ENCODE results near the gene NOTCH4. TPM values are rescaled to one million over a fixed set of nuclear protein-coding genes. Genes with fewer than 3 reads are reported as not detected.
A peak's percentile ranks its signal among the peaks of the same experiment; 100 is the strongest.

NOTCH4 gene
- total and polyA plus RNA-seq, 9 of the 15 experiments (the other 6 are each of a cell fraction or from before 2014, with no cell fraction given) = 0.24 to 4.3 (median 1.7) TPM

GRCh38 chr6:32153564-32154513, 70.0 kb downstream of the NOTCH4 start, which contains the start of gene PPT2 (continued):
- TF ChIP-seq UBTF (IDR thresholded peaks at IDR 0.05; ENCODE audit: borderline replicate concordance in 1 of 2, low read depth in 2 of 2, low read length in 2 of 2) (peak in 1 of 2 experiments; percentile 19; a peak in 1 of 4 replicates), FIP1L1 (IDR thresholded peaks at IDR 0.05; ENCODE audit: low read depth, low read length, poor library complexity, severe bottlenecking) (no peak), ZNF507 (tag; conservative IDR thresholded peaks at IDR 0.05) (no peak), ZNF398 (CRISPR knock-in tag; IDR thresholded peaks at IDR 0.05) (no peak), HDAC1 (IDR thresholded peaks at IDR 0.05) (no peak), NR2C2 (CRISPR knock-in tag; IDR thresholded peaks at IDR 0.05) (no peak; the same call in 1 of the 2 replicates), NR2C2 (tag; IDR thresholded peaks at IDR 0.05) (peak; percentile 86), AFF4 (CRISPR knock-in tag; IDR thresholded peaks at IDR 0.05) (peak; percentile 92), ZSCAN29 (IDR thresholded peaks at IDR 0.05) (no peak), RBM17 (IDR thresholded peaks at IDR 0.05; ENCODE audit: borderline replicate concordance, low read depth, low read length) (no peak), ZBTB9 (CRISPR knock-in tag; IDR thresholded peaks at IDR 0.05) (no peak), NR2C1 (IDR thresholded peaks at IDR 0.05) (peak; percentile 69), NR2C1 (tag; IDR thresholded peaks at IDR 0.05) (peak; percentile 59), POLR2B (IDR thresholded peaks at IDR 0.05; ENCODE audit: low read depth, partially characterized antibody) (peak; percentile 62), DNMT1 (IDR thresholded peaks at IDR 0.05) (no peak), KDM2B (CRISPR knock-in tag; IDR thresholded peaks at IDR 0.05) (no peak), ZNF445 (CRISPR knock-in tag; IDR thresholded peaks at IDR 0.05; ENCODE audit: low read depth) (no peak), MAFF (IDR thresholded peaks at IDR 0.05; ENCODE audit: low read length) (peak; percentile 39)

Data from K562 (cell line).